ENCODE results near the gene FAM20C. TPM values are rescaled to one million over a fixed set of nuclear protein-coding genes. Genes with fewer than 3 reads are reported as not detected.

FAM20C gene
- total RNA-seq, 3 donors from 2014 or later: 0.47 to 2.0 (median 1.7) TPM

- ATAC-seq: no peak
- Mint-ChIP-seq H3K27me3 (ENCODE audit: low read depth) (no peaks in the 10 kb centered on the region), H3K4me1 (ENCODE audit: low read depth) (no peaks in the 10 kb centered on the region), H3K36me3 (ENCODE audit: insufficient read depth) (no peaks in the 10 kb centered on the region), H3K9me3 (no peaks in the 10 kb centered on the region), H3K4me3 (no peak overlapping the region)
- no peak for DNase-seq
These were observed 20.4 kb downstream of the FAM20C start for GRCh38 chr7:212754-213153.

- H3K36me3 Mint-ChIP-seq (ENCODE audit: insufficient read depth): no peaks in the 10 kb centered on the region
- DNase-seq (no peak), ATAC-seq (no peak)
- no peaks in the 10 kb centered on the region for H3K9me3 Mint-ChIP-seq
- H3K4me1 Mint-ChIP-seq (ENCODE audit: low read depth): no peaks in the 10 kb centered on the region
- H3K27me3 Mint-ChIP-seq (ENCODE audit: low read depth): no peaks in the 10 kb centered on the region
- no peak overlapping the region for H3K4me3 Mint-ChIP-seq
These were observed 21.1 kb downstream of the FAM20C start for GRCh38 chr7:213324-213993.

GRCh38 chr7:214410-215212 is 22.2 kb downstream of the FAM20C start:
- DNase-seq (no peak), ATAC-seq (no peak)
- H3K27me3 Mint-ChIP-seq (ENCODE audit: low read depth): no peaks in the 10 kb centered on the region
- no peak overlapping the region for H3K4me3 Mint-ChIP-seq
- H3K36me3 Mint-ChIP-seq (ENCODE audit: insufficient read depth): no peaks in the 10 kb centered on the region
- H3K9me3 Mint-ChIP-seq: no peaks in the 10 kb centered on the region
- H3K4me1 Mint-ChIP-seq (ENCODE audit: low read depth): no peaks in the 10 kb centered on the region

GRCh38 chr7:216360-217300 is 24.3 kb downstream of the FAM20C start:
- Mint-ChIP-seq H3K9me3 (no peaks in the 10 kb centered on the region), H3K4me1 (ENCODE audit: low read depth) (no peaks in the 10 kb centered on the region), H3K36me3 (ENCODE audit: insufficient read depth) (no peaks in the 10 kb centered on the region), H3K4me3 (no peak overlapping the region), H3K27me3 (ENCODE audit: low read depth) (no peaks in the 10 kb centered on the region)
- no peak for ATAC-seq
- no peak for DNase-seq

GRCh38 chr7:217781-218180 is 25.4 kb downstream of the FAM20C start:
- no peak for DNase-seq

GRCh38 chr7:218316-218715 is 25.9 kb downstream of the FAM20C start:
- Mint-ChIP-seq H3K27me3 (ENCODE audit: low read depth) (no peaks in the 10 kb centered on the region), H3K36me3 (ENCODE audit: insufficient read depth) (no peaks in the 10 kb centered on the region), H3K4me3 (no peak overlapping the region), H3K4me1 (ENCODE audit: low read depth) (no peaks in the 10 kb centered on the region), H3K9me3 (no peaks in the 10 kb centered on the region)
- ATAC-seq (no peak), DNase-seq (no peak)

More at GRCh38 chr7:217781-218180, 25.4 kb downstream of the FAM20C start:
- Mint-ChIP-seq H3K27me3 (ENCODE audit: low read depth) (no peaks in the 10 kb centered on the region), H3K36me3 (ENCODE audit: insufficient read depth) (no peaks in the 10 kb centered on the region), H3K4me1 (ENCODE audit: low read depth) (no peaks in the 10 kb centered on the region), H3K9me3 (no peaks in the 10 kb centered on the region), H3K4me3 (no peak overlapping the region)
- no peak for ATAC-seq

- no peak for DNase-seq
These were observed 26.7 kb downstream of the FAM20C start for GRCh38 chr7:218896-219580.

GRCh38 chr7:219581-220150 is 27.3 kb downstream of the FAM20C start:
- ATAC-seq (no peak), DNase-seq (no peak)
- Mint-ChIP-seq H3K36me3 (ENCODE audit: insufficient read depth) (no peaks in the 10 kb centered on the region), H3K27me3 (ENCODE audit: low read depth) (no peaks in the 10 kb centered on the region), H3K9me3 (no peaks in the 10 kb centered on the region), H3K4me3 (no peak overlapping the region), H3K4me1 (ENCODE audit: low read depth) (no peaks in the 10 kb centered on the region)

More at GRCh38 chr7:218896-219580, 26.7 kb downstream of the FAM20C start:
- Mint-ChIP-seq H3K36me3 (ENCODE audit: insufficient read depth) (no peaks in the 10 kb centered on the region), H3K4me1 (ENCODE audit: low read depth) (no peaks in the 10 kb centered on the region), H3K4me3 (no peak overlapping the region), H3K27me3 (ENCODE audit: low read depth) (no peaks in the 10 kb centered on the region), H3K9me3 (no peaks in the 10 kb centered on the region)
- no peak for ATAC-seq

GRCh38 chr7:220151-220841 is 27.9 kb downstream of the FAM20C start:
- Mint-ChIP-seq H3K4me1 (ENCODE audit: low read depth) (no peaks in the 10 kb centered on the region), H3K36me3 (ENCODE audit: insufficient read depth) (no peaks in the 10 kb centered on the region), H3K4me3 (no peak overlapping the region), H3K27me3 (ENCODE audit: low read depth) (no peaks in the 10 kb centered on the region), H3K9me3 (no peaks in the 10 kb centered on the region)
- ATAC-seq (no peak), DNase-seq (no peak)

- ATAC-seq (no peak), DNase-seq (no peak)
- no peaks in the 10 kb centered on the region for H3K36me3 Mint-ChIP-seq (ENCODE audit: insufficient read depth)
- no peaks in the 10 kb centered on the region for H3K9me3 Mint-ChIP-seq
- H3K4me1 Mint-ChIP-seq (ENCODE audit: low read depth): no peaks in the 10 kb centered on the region
- no peaks in the 10 kb centered on the region for H3K27me3 Mint-ChIP-seq (ENCODE audit: low read depth)
- H3K4me3 Mint-ChIP-seq: no peak overlapping the region
These were observed 29.8 kb downstream of the FAM20C start for GRCh38 chr7:221978-222715.

GRCh38 chr7:222716-223041 is 30.3 kb downstream of the FAM20C start:
- Mint-ChIP-seq H3K4me1 (ENCODE audit: low read depth) (no peaks in the 10 kb centered on the region), H3K27me3 (ENCODE audit: low read depth) (no peaks in the 10 kb centered on the region), H3K36me3 (ENCODE audit: insufficient read depth) (no peaks in the 10 kb centered on the region), H3K4me3 (no peak overlapping the region), H3K9me3 (no peaks in the 10 kb centered on the region)
- DNase-seq (no peak), ATAC-seq (no peak)

GRCh38 chr7:223118-223800 is 30.9 kb downstream of the FAM20C start:
- no peaks in the 10 kb centered on the region for H3K4me1 Mint-ChIP-seq (ENCODE audit: low read depth)
- no peaks in the 10 kb centered on the region for H3K9me3 Mint-ChIP-seq
- DNase-seq (no peak), ATAC-seq (no peak)
- no peaks in the 10 kb centered on the region for H3K27me3 Mint-ChIP-seq (ENCODE audit: low read depth)
- H3K36me3 Mint-ChIP-seq (ENCODE audit: insufficient read depth): no peaks in the 10 kb centered on the region
- H3K4me3 Mint-ChIP-seq: no peak overlapping the region
